Measurements from ENCODE around the gene NCK1.

NCK1 gene

DNA sequence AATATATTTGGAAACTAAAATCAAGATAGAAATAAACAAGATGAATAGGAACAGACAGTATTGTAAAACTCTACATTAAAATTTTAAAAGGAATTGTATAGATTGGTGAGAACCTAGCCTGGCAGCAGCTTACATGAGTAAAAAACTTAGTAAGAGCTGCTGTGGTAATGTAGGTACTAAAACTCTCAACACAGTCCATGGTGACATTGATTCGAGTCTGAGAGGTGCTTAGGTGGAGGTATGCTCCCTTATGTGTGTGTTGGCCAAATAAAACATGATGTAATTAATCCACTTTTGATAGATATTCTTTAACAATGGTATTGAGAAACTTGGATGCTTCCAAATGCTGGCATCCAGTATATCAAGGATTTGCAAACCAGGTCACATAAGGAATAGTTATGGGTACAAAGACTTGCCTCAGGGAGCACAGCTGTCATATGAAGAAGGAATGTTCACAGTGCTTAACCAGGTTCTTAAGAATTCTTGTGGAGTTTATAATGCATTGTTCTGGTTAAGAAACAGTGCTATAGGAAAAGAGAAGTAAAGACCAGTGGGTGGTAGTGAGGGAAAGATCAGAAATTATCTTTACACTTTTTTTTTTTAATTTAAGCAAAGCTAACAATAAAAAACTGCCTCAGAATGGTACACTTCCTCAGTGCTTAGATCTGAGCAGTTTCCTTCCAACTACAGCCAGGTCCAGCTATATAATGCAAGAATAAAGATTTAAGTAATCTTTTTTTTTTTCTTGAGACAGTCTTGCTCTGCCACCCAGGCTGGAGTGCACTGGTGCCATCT lies 71.2 kb downstream of the NCK1 start:
- intact Hi-C loops (cut with DNase I): no loop called here
- DNase-seq: no peak

DNA sequence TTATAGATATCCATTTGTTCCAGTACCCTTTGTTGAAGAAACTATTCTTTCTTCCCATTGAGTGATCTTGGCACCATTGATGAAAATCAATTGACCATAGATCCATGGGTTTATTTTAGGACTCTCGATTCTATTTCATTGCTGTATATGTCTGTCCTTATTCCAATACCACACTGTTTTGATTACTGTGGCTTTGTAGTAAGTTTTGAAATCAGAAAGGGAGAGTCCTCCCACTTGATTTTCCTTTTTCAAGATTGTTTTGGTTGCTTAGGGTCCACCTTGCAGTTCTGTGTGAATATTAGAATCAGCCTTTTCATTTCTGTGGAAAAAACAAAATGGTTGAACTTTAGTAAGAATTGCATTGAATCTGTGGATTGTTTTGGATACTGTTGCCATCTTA lies 75.2 kb downstream of the NCK1 start:
- intact Hi-C loops (cut with DNase I): no loop called here
- no peak for DNase-seq

DNA sequence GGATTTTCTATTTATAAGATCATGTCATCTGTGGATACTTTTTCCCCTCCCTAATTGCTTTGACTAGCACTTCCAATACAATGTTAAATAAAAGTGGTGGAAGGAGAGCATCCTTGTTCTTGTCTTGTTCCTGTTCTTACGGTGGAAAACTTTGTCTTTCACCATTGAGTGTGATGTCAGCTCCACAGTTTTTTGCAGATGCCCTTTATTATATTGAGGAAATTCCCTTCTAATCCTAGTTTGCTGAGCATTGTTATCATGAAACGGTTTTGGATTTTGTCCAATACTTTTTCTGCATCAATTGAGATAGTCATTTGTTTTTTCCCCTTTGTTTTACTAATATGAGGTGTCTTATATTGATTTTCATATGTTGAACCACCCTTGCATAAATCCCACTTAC lies 75.8 kb downstream of the NCK1 start:
- DNase-seq: no peak
- intact Hi-C loops (cut with DNase I): no loop called here

DNA sequence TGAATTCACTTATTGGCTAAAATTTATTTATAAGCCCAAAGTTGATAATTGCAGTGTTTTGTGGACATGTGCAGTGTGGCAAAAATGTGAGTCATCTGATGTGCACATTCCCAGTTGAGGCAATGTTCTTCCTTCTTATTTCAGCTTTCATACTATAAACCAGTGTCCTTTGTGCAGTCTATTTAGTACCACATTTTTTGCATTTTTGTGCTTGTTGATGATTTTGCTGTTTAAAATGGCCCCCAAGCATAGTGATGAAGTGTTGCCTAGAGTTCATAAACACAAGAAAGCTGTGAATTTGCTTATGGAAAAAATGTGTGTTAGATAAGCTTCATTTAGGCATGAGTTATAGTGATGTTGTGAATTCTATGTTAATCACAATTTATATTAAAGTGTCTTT lies 76.3 kb downstream of the NCK1 start:
- DNase-seq: no peak
- intact Hi-C loops (cut with DNase I): no loop called here

DNA sequence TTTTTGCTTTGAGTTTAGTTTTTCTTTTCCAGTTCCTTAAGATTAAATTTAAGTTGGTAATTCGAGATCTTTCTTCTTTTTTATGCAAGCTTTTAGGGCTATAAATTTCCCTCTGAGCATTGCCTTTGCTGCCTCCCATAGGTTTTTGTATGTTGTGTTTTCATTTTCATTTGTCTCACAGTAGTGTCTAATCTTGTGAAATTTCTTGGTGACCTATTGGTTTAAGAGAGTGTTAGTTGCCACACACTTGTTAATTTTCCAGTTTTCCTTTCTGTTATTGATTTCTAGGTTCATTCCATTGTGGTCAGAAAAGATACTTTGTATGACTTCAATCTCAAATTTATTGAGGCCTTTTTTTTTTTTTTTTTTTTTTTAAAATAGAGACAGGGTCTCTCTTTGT lies 77.5 kb downstream of the NCK1 start:
- no peak for DNase-seq
- intact Hi-C loops (cut with DNase I): no loop called here

DNA sequence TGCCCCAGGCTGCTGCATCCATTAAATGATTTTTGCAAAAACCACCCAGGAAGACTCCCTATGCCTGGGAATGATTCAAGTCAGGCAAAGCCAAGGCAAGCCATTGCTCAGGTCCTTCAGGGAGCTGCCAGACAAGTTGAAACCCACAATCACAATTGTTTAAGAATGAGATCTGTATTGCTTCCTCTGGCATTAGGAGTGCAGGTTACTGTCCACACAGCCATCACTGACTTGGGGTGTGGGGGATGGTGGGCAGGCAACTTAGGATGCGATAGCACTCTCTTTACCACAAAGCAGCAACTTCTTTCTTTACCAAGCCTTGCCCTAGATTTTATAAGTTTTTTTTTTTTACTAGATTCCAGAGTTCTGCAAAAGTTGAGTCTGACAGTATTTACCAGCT lies 80.8 kb downstream of the NCK1 start:
- no peak for DNase-seq
- intact Hi-C loops (cut with DNase I): no loop called here

DNA sequence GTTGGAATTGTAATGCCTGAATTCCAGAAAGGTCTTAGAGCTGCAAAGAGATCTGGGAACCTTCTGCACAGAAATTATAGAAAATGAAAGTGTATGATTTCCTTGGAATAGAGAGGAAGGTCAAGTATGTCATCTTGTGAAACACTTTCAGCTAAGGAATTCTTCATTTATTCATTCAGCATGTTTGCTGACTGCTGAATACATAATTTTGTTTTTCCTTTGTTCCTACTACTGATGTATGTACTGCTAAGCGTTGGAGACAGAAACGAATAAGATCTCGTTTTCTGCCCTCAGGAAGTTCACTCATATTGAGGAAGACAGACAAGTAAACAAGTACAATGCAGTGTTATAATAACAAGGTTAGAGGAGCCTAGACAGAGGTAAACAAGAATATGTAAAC lies 81.4 kb downstream of the NCK1 start:
- intact Hi-C loops (cut with DNase I): no loop called here
- no peak for DNase-seq

DNA sequence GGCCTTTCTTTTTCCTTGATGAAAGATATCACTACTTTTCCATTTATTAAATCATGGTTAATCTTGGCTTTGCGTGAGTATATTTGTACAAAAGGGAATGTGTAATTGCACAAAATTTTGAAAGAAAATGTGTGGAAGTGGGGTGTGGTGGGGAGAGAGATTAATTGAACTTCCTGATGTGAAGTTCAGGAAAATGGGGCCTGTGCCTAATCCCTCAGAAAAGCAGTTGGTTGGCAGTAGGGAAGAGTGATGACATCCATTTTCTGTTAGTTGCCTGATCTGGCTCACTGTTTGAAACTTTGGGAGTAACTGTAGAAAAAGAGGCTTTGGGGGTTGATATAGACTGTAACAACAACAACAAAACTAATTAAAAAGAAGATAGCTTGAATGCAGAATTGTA lies 85.0 kb downstream of the NCK1 start:
- intact Hi-C loops (cut with DNase I): no loop called here
- DNase-seq: no peak

DNA sequence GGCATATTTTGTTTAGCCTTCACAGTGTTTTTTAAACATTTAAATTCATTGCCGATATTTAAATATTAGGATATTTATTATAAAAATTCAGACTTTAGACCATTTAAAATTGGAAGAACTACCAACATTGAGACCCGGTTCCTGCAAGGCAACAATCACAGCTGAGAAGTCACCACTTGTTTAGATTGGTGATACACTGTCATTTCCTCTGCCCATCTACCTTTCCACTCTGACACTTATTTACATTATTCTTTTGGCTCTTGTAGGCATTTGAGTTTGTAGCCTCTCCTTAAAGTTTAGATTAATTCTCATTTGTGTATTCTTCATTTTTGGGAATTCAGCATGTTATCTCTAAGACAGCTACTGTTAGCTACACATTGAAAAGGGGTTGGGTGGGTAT lies 85.5 kb downstream of the NCK1 start:
- intact Hi-C loops (cut with DNase I): no loop called here
- DNase-seq: no peak

DNA sequence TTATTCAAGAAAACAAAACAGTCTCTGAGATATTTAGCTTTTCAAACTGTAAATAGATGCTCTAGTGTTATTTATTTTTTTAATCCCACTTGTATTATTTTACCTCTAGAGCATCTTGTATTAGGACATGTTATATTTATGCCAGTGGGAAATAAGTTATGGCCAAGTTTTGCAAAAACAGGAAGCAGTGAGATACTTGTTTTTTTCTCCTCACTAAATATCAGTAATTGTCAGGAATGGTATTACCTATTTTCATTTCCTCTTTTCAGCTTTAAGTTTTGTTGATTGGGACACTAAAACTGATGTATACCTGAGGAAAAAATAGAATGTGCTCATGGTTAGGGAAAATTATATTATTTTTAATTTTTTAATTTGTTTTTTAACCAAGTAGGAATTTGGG lies 87.1 kb downstream of the NCK1 start:
- intact Hi-C loops (cut with DNase I): no loop called here
- no peak for DNase-seq

DNA sequence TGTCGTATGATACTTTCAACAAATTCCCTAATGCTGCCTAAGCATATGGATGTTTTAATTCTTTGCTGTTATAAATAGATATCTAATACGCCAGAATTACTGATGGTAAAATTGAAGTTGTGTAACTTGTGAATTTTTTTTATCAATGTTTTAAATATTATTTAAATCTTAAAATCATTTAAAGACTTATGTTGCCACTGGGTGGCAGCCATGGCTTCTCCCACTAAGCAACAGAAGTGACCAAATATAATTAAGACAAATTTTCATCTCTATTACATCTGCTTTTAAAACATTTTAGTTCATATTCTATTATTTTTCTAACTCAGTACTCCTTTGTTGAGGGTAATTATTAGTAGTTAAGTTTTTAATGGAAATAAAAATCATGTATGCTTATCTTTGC lies 87.7 kb downstream of the NCK1 start:
- intact Hi-C loops (cut with DNase I): no loop called here
- no peak for DNase-seq

DNA sequence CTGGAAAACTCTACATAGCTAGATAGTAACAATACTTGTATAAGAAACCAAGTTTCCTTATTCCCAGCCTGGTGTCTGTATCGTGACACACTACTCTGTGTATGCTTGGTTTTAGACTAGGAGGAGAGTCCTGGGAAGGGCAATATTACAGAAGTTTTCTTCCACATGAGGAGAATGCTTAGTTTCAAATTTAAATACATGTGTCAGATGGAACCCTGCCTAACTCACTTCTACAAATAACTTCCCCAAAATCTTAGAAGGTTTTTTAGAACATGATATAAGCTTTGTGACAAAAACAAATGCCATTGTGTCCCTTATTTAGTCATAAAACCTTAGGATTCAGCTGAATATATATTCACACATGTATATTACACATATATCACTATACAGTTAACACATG lies 88.6 kb downstream of the NCK1 start:
- no peak for DNase-seq
- intact Hi-C loops (cut with DNase I): no loop called here

DNA sequence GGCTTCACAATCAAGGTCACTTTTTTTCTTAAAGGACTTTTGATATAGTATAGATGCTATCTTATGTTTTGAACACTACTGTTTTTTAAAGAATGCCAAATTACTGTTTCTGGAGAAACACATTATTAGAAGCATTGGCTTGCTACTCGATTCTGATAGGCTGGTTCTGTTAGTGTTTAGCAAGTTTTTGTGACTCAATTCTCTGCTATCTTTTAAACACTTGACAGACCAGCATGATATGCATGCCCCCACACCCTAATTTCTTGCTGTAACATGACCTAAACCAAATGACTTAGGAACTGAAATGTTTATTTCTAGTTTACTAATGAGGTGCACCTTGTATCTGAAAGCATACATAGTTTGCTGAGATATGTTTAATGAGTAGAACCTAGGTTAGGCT lies 90.3 kb downstream of the NCK1 start:
- DNase-seq: no peak
- intact Hi-C loops (cut with DNase I): no loop called here

DNA sequence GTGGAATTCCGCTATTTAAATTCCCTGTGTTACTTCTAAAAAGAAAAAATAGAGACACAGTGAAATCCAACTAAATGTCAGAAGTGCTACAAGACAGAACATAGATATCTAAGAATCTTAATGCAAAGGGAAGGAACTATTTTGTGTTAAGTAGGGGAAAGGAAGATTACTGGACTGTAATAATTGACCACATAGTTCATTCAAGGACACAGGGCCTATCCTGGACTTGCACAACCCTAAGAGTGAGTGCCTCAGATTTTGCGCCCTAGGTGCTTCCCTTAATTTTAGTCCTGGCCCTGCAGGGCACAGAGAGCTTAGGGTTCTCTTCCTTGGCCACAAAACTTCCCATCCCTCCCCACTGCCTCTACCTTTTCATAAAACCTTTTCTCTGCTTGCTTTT lies 92.2 kb downstream of the NCK1 start:
- intact Hi-C loops (cut with DNase I): no loop called here
- DNase-seq: no peak

DNA sequence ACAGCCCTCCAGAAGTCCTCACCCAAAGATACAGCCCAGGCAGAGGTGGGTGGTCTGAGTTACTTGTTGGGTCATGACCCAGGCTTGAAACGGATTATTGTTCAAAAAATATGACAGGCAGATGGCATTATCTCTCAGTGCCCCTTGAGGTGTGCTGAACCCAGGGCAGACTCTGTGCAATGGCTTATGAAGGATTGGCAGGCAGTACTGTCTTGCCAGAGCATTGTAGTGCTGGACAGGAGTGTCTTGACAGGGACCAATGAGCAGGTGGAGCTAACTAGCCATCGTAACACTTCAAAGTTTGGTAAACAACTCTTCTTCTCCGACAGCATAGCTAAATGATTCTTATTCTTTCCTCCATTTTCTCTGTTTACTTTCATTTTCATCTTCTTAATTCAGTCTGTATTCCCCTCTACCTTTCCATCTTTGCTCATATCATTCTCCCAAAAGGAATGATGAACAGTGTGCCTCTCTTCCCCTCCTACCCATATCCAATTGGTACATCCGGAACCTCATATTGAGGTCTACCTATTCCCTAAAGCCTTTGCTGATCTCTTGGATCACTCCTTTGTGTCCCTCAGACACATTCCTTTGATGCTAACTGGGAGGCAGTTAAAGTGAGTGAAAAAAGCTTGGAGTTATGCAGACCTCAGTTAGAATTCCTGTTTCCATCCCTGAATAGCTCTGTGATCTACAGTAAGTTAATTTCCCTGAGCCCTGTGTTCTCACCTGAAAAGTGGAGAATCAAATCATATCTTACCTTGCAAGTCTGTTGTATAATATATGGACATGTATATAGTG lies 93.2 kb downstream of the NCK1 start:
- DNase-seq: no peak
- intact Hi-C loops (cut with DNase I): no loop called here

DNA sequence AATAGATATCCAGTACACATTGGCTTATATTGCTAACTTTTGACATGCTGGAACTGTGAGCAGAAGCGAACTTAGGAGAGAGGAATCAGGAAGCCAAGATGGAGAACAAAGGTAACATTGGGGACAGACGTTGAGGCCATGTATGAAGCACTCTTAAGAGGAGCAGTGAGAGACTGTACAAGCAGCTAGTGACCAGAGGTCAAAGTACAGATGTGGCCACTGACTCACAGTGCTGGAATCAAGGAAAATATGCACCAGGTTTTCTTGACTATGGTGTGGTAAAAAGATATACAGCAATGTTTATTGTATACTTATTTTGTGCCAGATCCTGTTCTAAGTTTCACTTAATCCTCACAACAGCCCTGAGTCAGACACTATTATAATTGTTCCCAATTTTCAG lies 93.8 kb downstream of the NCK1 start:
- DNase-seq: no peak
- intact Hi-C loops (cut with DNase I): no loop called here

DNA sequence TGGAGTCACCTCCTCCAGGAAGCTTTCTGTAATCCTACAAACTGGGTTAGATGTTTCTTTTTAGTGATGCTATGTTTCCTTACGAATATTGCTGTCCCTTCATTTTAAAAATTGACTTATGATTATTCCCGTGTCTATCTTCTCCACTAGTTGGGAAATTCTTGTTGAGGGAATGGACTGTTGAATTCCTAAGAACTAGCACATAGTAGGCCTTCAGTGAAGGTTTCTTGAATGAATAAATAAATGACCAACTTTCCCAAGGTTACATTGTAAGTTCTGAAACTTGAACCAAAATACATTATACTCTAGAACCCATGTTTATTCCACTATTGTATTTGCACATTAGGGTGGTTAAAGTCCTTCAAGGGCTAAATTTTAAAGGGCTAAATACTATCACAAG lies 95.0 kb downstream of the NCK1 start:
- intact Hi-C loops (cut with DNase I): no loop called here
- no peak for DNase-seq

DNA sequence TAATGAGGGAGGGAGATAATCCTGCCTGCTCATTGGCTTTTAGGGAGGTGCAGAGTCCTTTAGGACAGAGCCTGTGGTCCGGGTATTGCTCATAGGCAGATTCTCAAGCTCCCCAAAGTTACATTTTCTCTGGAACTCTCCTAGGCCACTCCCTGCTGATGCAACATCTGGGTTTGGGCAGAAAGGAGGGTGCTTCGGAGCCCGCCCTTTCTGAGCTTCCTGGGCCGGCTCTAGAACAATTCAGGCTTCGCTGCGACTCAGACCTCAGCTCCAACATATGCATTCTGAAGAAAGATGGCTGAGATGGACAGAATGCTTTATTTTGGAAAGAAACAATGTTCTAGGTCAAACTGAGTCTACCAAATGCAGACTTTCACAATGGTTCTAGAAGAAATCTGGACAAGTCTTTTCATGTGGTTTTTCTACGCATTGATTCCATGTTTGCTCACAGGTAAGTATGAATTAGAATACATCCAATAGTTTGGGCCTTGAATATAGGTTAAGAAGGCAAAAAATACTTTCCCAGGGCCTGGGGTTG lies 95.8 kb downstream of the NCK1 start, which contains the start of gene IL20RB:
TSS of gene IL20RB (plus strand) at position 233 of the 538 bp plus-strand sequence. CDS start at position 364, 131 bp downstream.
- intact Hi-C loops (cut with DNase I): no loop called here
- no peak for DNase-seq

DNA sequence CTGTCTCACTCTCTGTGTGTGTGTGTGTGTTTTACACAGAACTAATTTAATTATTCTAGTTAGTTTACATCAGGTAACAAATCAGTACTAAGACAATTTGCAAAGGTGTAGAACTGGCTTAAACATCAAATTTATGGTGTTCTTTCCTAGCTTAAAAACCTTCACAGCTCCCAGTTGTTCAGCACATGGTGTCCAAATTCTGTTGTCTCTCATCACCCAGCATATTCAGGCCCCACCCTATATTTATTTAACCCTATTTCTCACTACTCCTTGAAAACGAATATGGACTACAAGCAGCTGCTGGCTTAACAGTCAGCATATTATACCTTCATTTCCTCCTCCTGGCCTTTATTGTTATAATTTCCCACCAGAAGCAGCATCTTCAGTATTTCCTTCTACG lies 96.9 kb downstream of the NCK1 start:
- no peak for DNase-seq
- intact Hi-C loops (cut with DNase I): no loop called here

DNA sequence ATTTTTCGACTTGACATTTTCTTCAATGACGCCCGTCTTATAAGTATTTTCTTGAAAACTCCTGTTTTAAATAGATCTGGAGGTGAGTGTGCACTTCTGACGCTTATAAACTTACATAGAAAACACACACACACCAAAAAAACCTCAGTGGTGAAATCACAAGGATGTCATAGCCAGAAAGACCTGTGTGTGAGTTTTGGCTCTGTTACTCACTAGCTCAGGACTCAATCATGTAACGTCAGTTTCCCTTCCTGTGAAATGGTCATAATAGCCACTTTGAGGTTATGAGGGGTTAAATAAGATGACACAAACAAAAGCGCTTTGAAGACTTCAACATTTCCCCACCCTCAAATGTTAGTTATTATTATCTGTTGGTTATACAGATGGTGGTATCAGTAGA lies 97.6 kb downstream of the NCK1 start:
- intact Hi-C loops (cut with DNase I): no loop called here
- DNase-seq: no peak

Measured in head of caudate nucleus (tissue), 42 donors.